ENCODE results near the gene SLC9B1.
"Not testable (repeated sequence)": the region's sequence is repeated elsewhere in the genome, so short reads cannot be mapped to it uniquely, and the experiment has no call there.

GRCh38 chr4:102919697-102920096 is 99.8 kb downstream of the SLC9B1 start:
- TF ChIP-seq, protein P1, sequence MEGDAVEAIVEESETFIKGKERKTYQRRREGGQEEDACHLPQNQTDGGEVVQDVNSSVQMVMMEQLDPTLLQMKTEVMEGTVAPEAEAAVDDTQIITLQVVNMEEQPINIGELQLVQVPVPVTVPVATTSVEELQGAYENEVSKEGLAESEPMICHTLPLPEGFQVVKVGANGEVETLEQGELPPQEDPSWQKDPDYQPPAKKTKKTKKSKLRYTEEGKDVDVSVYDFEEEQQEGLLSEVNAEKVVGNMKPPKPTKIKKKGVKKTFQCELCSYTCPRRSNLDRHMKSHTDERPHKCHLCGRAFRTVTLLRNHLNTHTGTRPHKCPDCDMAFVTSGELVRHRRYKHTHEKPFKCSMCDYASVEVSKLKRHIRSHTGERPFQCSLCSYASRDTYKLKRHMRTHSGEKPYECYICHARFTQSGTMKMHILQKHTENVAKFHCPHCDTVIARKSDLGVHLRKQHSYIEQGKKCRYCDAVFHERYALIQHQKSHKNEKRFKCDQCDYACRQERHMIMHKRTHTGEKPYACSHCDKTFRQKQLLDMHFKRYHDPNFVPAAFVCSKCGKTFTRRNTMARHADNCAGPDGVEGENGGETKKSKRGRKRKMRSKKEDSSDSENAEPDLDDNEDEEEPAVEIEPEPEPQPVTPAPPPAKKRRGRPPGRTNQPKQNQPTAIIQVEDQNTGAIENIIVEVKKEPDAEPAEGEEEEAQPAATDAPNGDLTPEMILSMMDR (IDR thresholded peaks at IDR 0.05), result not testable (repeated sequence)
- not testable (repeated sequence) for TF ChIP-seq POLR2A, EP300 (IDR thresholded peaks at IDR 0.05)
